NCI-H748 (cell line): ENCODE measurements around the gene TKT.

ENCODE experiments used
- DNase-seq: peaks from one replicate; lab custom pipeline; 2025; ENCODE audit not compliant: unreplicated experiment; lab: John Stamatoyannopoulos, UW

Gene TKT

GRCh38 chr3:53226142-53226840 lies 29.5 kb downstream of the TKT start:
- no peak for DNase-seq

- DNase-seq: no peak
Observed at GRCh38 chr3:53225651-53226050, 30.2 kb downstream of the TKT start.

- DNase-seq: no peak
Observed at GRCh38 chr3:53225181-53225580, 30.6 kb downstream of the TKT start.

GRCh38 chr3:53224536-53224935 lies 31.3 kb downstream of the TKT start:
- no peak for DNase-seq

GRCh38 chr3:53224026-53224425 lies 31.8 kb downstream of the TKT start:
- no peak for DNase-seq

GRCh38 chr3:53223541-53223966 lies 32.3 kb downstream of the TKT start:
- no peak for DNase-seq

GRCh38 chr3:53223025-53223424 lies 32.8 kb downstream of the TKT start:
- DNase-seq: no peak

- no peak for DNase-seq
Observed at GRCh38 chr3:53222183-53222901, 33.5 kb downstream of the TKT start.

- no peak for DNase-seq
Observed at GRCh38 chr3:53221827-53222182, 34.0 kb downstream of the TKT start.

- DNase-seq: no peak
Observed at GRCh38 chr3:53221345-53221744, 34.5 kb downstream of the TKT start.

- peak; percentile 67 for DNase-seq
Observed at GRCh38 chr3:53219895-53220483, 35.8 kb downstream of the TKT start.

- no peak for DNase-seq
Observed at GRCh38 chr3:53218131-53218530, 37.7 kb downstream of the TKT start.

GRCh38 chr3:53217175-53217574 lies 38.6 kb downstream of the TKT start:
- no peak for DNase-seq

- DNase-seq: peak; percentile 2
Observed at GRCh38 chr3:53216723-53217122, 39.1 kb downstream of the TKT start.

GRCh38 chr3:53215816-53216215 lies 40.0 kb downstream of the TKT start:
- DNase-seq: no peak

GRCh38 chr3:53213276-53213675 lies 42.5 kb downstream of the TKT start:
- DNase-seq: no peak

- DNase-seq: no peak
Observed at GRCh38 chr3:53211706-53212702, 43.8 kb downstream of the TKT start.

- peak; percentile 9 for DNase-seq
Observed at GRCh38 chr3:53202331-53203015, 53.3 kb downstream of the TKT start.

GRCh38 chr3:53200501-53201498 lies 55.0 kb downstream of the TKT start:
- peak; percentile 2 for DNase-seq
